Body of pancreas (tissue), 4 donors: ENCODE measurements around the gene PLVAP.

Experiments used
- CTCF ChIP-seq, 7 experiments: fragments of 450-650 bp in 4 of 7; fragments of 200-600 bp in 3 of 7; sonication (generic) in 3 of 7; IDR thresholded peaks; one replicate each; pipeline ENCODE4 v1.5.1; 2016 to 2019; ENCODE audit warnings: antibody characterized with exemption in 7 of 7
- POLR2A ChIP-seq, 3 donors: fragments of 450-650 bp; IDR thresholded peaks; one replicate each; pipeline ENCODE4 v1.6.1; 2016; ENCODE audit warnings: antibody characterized with exemption in 3 of 3, mild to moderate bottlenecking in 2 of 3

- TF ChIP-seq CTCF (IDR thresholded peaks at IDR 0.05) (no peak), POLR2A (IDR thresholded peaks at IDR 0.05) (no peak)
These were observed 44.2 kb downstream of the PLVAP start for GRCh38 chr19:17332677-17333581.
